ENCODE measurements around the gene POGZ. TPM values are rescaled to one million over a fixed set of nuclear protein-coding genes. Genes with fewer than 3 reads are reported as not detected.

Gene POGZ
- 10 to 100 TPM; 67.2 to 73.2 TPM for total RNA-seq

DNA sequence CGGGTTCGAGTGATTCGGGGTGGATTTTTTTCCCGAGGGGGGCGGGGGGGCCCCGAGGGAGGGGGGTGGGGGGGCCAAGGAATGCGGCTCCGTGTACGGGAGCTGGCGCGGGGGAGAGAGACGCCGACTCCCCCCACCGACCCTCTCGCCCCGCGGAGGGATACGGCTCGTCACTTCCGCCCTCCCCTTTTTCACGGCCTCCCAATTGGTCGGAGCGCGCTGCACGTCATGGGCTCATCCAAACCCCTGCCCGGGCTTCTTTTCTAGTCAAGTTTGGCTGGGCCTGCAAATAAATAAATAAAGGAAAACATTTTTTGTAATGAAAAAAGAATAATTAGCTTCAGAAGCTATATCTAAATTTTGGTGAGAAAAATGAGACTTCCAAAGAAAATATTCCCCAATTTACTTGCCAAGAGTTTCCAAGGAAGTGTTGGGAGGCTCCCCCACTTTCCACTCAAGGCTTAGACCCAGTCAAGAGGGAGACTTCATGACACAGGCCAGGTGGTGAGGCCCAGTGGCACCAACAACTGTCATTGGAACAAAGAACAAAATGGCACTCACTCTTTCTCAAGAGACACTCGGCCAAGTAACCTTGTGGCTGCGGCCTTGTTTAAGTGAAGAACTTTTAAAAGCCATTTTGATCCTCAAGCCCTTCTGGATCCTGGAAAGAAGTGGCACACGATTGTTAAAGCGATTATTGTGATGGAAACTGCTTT, at the start of gene POGZ:
Gene POGZ, minus strand, starts transcription at position 164 of the 716 bp plus-strand sequence. CDS start 17,290 bp downstream, outside the sequence.
- no peaks in the 10 kb centered on the region for H3K9me3 Mint-ChIP-seq
- CTCF ChIA-PET = interaction anchor here (0.6 kb wide), 1 partner anchor 143 kb away, joined by 3 read pairs; no protein-coding TSS in a partner anchor
- POLR2A ChIA-PET = interaction anchor here (1.0 to 4.6 kb wide), 7 partner anchors 12 to 330 kb away, joined by 3 to 54 read pairs (median 4); partner anchors contain the start of genes MRPL9, RFX5, TDRKH and ZNF687
- DNase-seq = peak; percentile 94
- peaks cover 7% of the 10 kb centered on the region for H3K36me3 Mint-ChIP-seq (ENCODE audit: low read depth)
- peak within 1 kb of the TSS; percentile 83 for H3K4me3 Mint-ChIP-seq
- peaks cover 30% of the 10 kb centered on the region for H3K4me1 Mint-ChIP-seq
- peaks cover 17% of the 10 kb centered on the region for H3K27me3 Mint-ChIP-seq
- peak within 1 kb of the TSS; percentile 90 for H3K27ac Mint-ChIP-seq

- no peaks in the 10 kb centered on the region for H3K36me3 Mint-ChIP-seq (ENCODE audit: low read depth)
- H3K9me3 Mint-ChIP-seq = no peaks in the 10 kb centered on the region
- ChIA-PET CTCF (no interaction called here), POLR2A (no interaction called here)
- H3K4me1 Mint-ChIP-seq = peaks cover 23% of the 10 kb centered on the region
- H3K27ac Mint-ChIP-seq = no peak overlapping the region
- no peak overlapping the region for H3K4me3 Mint-ChIP-seq
- peaks cover 20% of the 10 kb centered on the region for H3K27me3 Mint-ChIP-seq
- DNase-seq = no peak
These were observed 49.5 kb upstream of the POGZ start for GRCh38 chr1:151508833-151509232.

- Mint-ChIP-seq H3K27ac (no peak overlapping the region), H3K4me3 (no peak overlapping the region), H3K36me3 (ENCODE audit: low read depth) (no peaks in the 10 kb centered on the region), H3K27me3 (peaks cover 12% of the 10 kb centered on the region), H3K9me3 (no peaks in the 10 kb centered on the region), H3K4me1 (peaks cover 8% of the 10 kb centered on the region)
- no peak for DNase-seq
- ChIA-PET POLR2A (no interaction called here), CTCF (no interaction called here)
These were observed 45.5 kb upstream of the POGZ start for GRCh38 chr1:151504759-151505158.

DNA sequence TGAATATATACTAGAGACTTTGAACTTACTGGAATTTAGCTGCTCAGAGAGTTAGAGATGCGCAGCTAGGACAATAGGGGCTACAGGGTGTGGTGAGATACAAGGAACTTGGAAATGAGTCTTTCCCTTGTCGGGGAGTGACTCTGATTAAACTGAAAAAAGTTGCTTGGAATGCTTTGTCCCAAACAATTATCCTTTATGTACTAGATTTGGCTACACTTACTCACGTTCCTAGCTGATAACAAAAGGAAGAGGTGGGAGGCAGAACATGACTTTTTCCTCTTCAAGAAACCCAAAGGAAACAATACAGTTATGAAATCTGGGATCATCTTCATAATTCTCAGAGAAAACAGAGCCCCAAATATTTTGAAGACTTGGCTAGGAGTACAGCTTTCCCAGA, 45.0 kb upstream of the POGZ start:
- Mint-ChIP-seq H3K4me3 (no peak overlapping the region), H3K4me1 (peaks cover 8% of the 10 kb centered on the region), H3K36me3 (ENCODE audit: low read depth) (no peaks in the 10 kb centered on the region), H3K27ac (no peak overlapping the region), H3K9me3 (no peaks in the 10 kb centered on the region), H3K27me3 (peaks cover 12% of the 10 kb centered on the region)
- ChIA-PET POLR2A (no interaction called here), CTCF (no interaction called here)
- no peak for DNase-seq

DNA sequence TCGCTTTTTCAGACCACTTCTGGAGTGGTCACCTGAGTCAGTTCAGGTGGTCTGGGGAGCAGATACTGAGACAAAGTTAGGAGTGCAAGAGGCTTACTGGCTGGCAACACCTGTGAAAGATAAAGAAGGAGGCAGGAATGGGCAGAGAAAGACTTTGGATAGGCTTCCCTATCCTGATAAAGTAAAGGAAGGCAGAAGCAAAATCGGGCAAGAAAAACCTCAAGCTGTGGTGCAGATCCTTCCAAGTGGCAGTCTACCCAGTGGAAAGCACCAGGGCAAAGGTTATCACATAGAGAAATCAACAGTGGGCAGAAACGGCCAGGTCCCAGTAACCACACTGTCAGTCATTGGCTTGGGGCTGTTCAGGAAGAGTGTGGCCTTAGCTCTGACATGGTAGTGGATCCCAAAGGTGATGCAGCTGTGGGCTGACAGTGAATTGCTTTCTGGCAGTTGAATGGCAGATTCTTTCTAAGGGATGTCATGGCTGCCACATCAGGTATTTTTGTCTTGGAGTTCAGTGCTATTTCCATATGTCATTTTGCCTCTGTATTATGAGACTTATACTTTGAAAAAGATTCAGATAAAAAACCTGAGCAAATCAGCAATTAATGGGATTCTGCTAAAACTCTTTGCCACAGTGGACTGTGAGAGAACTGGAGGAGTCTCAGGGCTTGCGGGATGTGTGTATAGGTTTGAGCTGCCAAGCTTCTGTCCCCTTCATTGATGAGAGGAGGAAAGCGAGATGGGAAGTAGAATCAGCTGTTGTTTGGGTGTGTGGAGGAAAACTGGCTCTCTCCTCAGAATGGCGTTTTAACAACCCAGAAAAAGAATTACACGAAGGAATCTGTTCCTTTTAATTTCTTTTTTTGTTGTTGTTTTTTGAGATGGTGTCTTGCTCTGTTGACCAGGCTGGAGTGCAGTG, 43.8 kb upstream of the POGZ start:
- Mint-ChIP-seq H3K27ac (no peak overlapping the region), H3K4me1 (peaks cover 8% of the 10 kb centered on the region), H3K27me3 (peaks cover 12% of the 10 kb centered on the region), H3K4me3 (no peak overlapping the region), H3K36me3 (ENCODE audit: low read depth) (no peaks in the 10 kb centered on the region), H3K9me3 (no peaks in the 10 kb centered on the region)
- DNase-seq = no peak
- ChIA-PET POLR2A (interaction anchor here (0.6 to 1.0 kb wide), 2 partner anchors 15 to 378 kb away, joined by 3 read pairs; no protein-coding TSS in a partner anchor), CTCF (no interaction called here)

GRCh38 chr1:151502035-151502700, 42.9 kb upstream of the POGZ start:
- Mint-ChIP-seq H3K9me3 (no peaks in the 10 kb centered on the region), H3K36me3 (ENCODE audit: low read depth) (no peaks in the 10 kb centered on the region), H3K27ac (no peak overlapping the region), H3K4me1 (peaks cover 8% of the 10 kb centered on the region), H3K27me3 (peaks cover 11% of the 10 kb centered on the region), H3K4me3 (no peak overlapping the region)
- ChIA-PET POLR2A (interaction anchor here (0.6 to 1.0 kb wide), 2 partner anchors 16 to 379 kb away, joined by 3 read pairs; no protein-coding TSS in a partner anchor), CTCF (no interaction called here)
- DNase-seq = no peak

DNA sequence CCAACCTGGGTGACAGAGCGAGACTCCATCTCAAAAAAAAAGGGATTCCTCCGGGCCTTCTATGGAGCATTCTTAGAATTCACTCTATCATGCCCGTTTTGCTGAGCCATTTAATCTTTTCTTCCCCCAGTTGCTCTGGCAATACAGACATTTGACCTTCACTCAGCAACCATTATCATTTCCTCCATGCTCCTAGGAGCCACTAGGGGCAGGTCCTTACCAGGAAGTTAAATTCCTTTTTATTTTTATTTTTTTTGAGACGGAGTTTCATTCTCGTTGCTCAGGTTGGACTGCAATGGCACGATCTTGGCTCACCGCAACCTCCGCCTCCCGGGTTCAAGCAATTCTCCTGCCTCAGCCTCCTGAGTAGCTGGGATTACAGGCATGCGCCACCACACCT, 42.2 kb upstream of the POGZ start:
- no peaks in the 10 kb centered on the region for H3K36me3 Mint-ChIP-seq (ENCODE audit: low read depth)
- no peak overlapping the region for H3K27ac Mint-ChIP-seq
- CTCF ChIA-PET = no interaction called here
- peaks cover 8% of the 10 kb centered on the region for H3K4me1 Mint-ChIP-seq
- POLR2A ChIA-PET = no interaction called here
- no peak for DNase-seq
- H3K4me3 Mint-ChIP-seq = no peak overlapping the region
- no peaks in the 10 kb centered on the region for H3K9me3 Mint-ChIP-seq
- peaks cover 9% of the 10 kb centered on the region for H3K27me3 Mint-ChIP-seq

DNA sequence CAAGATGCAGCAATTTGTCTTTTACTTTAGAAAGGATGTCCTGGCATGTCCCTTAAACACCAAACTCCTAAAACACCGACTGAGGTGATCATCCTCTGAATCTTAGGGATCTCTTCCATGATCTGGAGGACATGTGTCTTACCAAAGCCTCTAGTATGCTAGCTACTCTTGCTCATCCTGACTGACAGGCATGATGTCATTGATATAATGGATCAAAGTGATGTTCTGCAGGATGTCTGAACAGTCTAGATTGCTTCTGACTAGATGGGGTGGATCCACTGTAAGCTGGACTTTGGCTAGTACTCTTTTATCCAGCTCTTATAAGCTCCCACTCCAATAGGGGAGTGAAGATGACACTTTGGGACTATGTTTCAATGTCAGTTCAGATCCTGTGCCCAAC, 40.6 kb upstream of the POGZ start:
- H3K4me3 Mint-ChIP-seq = no peak overlapping the region
- no peaks in the 10 kb centered on the region for H3K36me3 Mint-ChIP-seq (ENCODE audit: low read depth)
- no peak overlapping the region for H3K27ac Mint-ChIP-seq
- no peak for DNase-seq
- no peaks in the 10 kb centered on the region for H3K9me3 Mint-ChIP-seq
- peaks cover 8% of the 10 kb centered on the region for H3K4me1 Mint-ChIP-seq
- CTCF ChIA-PET = no interaction called here
- peaks cover 2% of the 10 kb centered on the region for H3K27me3 Mint-ChIP-seq
- POLR2A ChIA-PET = no interaction called here

- ChIA-PET CTCF (no interaction called here), POLR2A (no interaction called here)
- no peak overlapping the region for H3K27ac Mint-ChIP-seq
These were observed 40.1 kb upstream of the POGZ start for GRCh38 chr1:151499365-151499764.

DNA sequence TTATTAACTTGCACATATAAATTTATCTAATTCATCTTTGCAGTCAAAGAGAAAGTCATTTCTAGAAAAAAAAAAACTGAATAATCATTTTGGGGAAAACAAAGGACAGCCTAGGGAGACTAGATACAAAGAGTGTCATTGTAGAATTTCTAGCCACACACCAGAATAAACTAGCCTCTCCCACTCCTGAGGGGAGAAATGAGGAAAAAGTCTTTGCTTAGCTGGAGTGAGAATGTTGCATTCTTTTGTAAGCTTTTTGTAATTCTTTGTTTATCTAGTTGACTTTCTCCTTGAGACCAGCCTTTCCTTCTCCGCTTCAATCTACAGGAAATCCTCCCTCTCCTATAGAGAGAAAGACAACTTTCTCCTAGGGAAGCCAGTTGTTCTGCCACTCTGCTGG, 36.0 kb upstream of the POGZ start:
- Mint-ChIP-seq H3K36me3 (ENCODE audit: low read depth) (no peaks in the 10 kb centered on the region), H3K27ac (no peak overlapping the region), H3K4me3 (no peak overlapping the region), H3K9me3 (no peaks in the 10 kb centered on the region), H3K27me3 (no peaks in the 10 kb centered on the region), H3K4me1 (peaks cover 5% of the 10 kb centered on the region)
- CTCF ChIA-PET = interaction anchor here (1.3 kb wide), 1 partner anchor 15 kb away, joined by 4 read pairs; the partner anchor contains the start of gene CGN
- POLR2A ChIA-PET = interaction anchor here (1.0 to 1.2 kb wide), 2 partner anchors 23 to 44 kb away, joined by 3 read pairs; no protein-coding TSS in a partner anchor
- no peak for DNase-seq

More at GRCh38 chr1:151499365-151499764, 40.1 kb upstream of the POGZ start:
- Mint-ChIP-seq H3K36me3 (ENCODE audit: low read depth) (no peaks in the 10 kb centered on the region), H3K9me3 (no peaks in the 10 kb centered on the region), H3K4me1 (peaks cover 11% of the 10 kb centered on the region), H3K27me3 (peaks cover 2% of the 10 kb centered on the region), H3K4me3 (no peak overlapping the region)
- DNase-seq = no peak

DNA sequence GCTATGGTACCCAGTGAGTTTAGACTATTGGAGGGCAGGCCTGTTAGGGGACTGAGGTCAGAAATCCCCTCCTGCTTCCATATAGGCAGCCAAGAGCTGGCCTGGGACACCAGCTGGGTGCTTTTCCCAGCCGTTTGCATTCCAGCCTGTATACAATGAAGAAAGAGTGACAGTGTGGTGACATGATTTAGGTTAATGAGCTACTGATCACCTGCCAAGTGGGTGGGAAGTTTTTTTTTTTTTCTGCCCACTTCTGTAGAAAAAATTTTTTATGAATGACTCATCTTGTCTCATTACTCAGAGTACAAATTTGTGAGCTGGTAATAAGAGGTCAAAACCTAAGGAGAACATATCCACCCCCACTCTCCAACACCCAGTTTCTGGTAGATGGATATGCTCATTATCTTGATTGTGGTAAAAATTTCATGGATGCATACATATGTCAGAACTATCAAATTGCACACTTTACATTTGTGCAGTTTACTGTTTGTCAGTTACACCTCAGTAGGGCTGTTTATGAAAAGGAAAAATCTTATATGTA, 35.5 kb upstream of the POGZ start:
- POLR2A ChIA-PET = interaction anchor here (0.7 to 1.2 kb wide), 4 partner anchors 22 to 268 kb away, joined by 3 read pairs; no protein-coding TSS in a partner anchor
- H3K4me1 Mint-ChIP-seq = peaks cover 5% of the 10 kb centered on the region
- no peaks in the 10 kb centered on the region for H3K36me3 Mint-ChIP-seq (ENCODE audit: low read depth)
- no peaks in the 10 kb centered on the region for H3K27me3 Mint-ChIP-seq
- no peak overlapping the region for H3K4me3 Mint-ChIP-seq
- H3K27ac Mint-ChIP-seq = no peak overlapping the region
- DNase-seq = no peak
- H3K9me3 Mint-ChIP-seq = no peaks in the 10 kb centered on the region
- CTCF ChIA-PET = interaction anchor here (0.7 to 1.3 kb wide), 2 partner anchors 16 to 154 kb away, joined by 4 to 5 read pairs; partner anchors contain the start of gene CGN

DNA sequence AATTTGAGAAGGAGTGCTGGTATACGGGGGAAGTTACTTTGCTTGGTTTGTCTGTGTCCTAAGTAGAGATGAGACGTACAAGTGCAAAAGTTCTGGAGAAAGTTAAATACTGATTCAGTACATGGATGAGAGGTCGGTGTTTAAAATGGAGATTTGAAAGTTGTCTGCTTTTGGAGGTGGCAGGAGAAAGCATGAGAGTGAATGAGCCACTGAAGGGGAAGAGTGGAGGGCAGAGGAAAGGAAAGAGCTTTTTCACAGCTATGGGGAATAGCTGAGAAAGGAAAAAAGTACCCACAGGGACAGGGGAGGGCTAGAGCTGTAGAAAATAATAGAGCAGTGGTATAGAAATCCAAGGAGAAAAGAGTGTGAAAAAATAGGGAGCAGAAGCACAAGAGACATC, 33.7 kb upstream of the POGZ start:
- ChIA-PET POLR2A (no interaction called here), CTCF (interaction anchor here (1.3 kb wide), 1 partner anchor 18 kb away, joined by 3 read pairs; no protein-coding TSS in a partner anchor)
- DNase-seq = no peak
- H3K4me3 Mint-ChIP-seq = no peak overlapping the region
- peaks cover 5% of the 10 kb centered on the region for H3K4me1 Mint-ChIP-seq
- no peaks in the 10 kb centered on the region for H3K9me3 Mint-ChIP-seq
- H3K27me3 Mint-ChIP-seq = no peaks in the 10 kb centered on the region
- H3K27ac Mint-ChIP-seq = no peak overlapping the region
- H3K36me3 Mint-ChIP-seq (ENCODE audit: low read depth) = no peaks in the 10 kb centered on the region

Measured in activated CD4-positive, alpha-beta memory T cell treated with anti-CD3 and anti-CD28 coated beads, Interleukin-2, amount 10 ng/mL, durations not matched to agents 7 days and 5 days (primary cell).